ENCODE measurements around the gene ABHD13. TPM values are rescaled to one million over a fixed set of nuclear protein-coding genes. Genes with fewer than 3 reads are reported as not detected.

ABHD13 gene
- total RNA-seq (2022), result 6.2 and 6.6 TPM in 2 replicates
- Bru-seq, nascent RNA, result percentile 88 among the genes with signal in this experiment
- BruChase-seq, experiment 1, labeled RNA remaining after a 6-hour chase, result percentile 91 among the genes with signal in this experiment
- BruChase-seq, experiment 2, labeled RNA remaining after a 2-hour chase, result percentile 95 among the genes with signal in this experiment
- long read RNA-seq, full-length matches to known transcripts, result 34 of 36 reads
- long read RNA-seq, partial matches to known transcripts, result 0 of 36 reads
- long read RNA-seq, other reads (novel, unspliced or antisense), result 2 of 36 reads

DNA sequence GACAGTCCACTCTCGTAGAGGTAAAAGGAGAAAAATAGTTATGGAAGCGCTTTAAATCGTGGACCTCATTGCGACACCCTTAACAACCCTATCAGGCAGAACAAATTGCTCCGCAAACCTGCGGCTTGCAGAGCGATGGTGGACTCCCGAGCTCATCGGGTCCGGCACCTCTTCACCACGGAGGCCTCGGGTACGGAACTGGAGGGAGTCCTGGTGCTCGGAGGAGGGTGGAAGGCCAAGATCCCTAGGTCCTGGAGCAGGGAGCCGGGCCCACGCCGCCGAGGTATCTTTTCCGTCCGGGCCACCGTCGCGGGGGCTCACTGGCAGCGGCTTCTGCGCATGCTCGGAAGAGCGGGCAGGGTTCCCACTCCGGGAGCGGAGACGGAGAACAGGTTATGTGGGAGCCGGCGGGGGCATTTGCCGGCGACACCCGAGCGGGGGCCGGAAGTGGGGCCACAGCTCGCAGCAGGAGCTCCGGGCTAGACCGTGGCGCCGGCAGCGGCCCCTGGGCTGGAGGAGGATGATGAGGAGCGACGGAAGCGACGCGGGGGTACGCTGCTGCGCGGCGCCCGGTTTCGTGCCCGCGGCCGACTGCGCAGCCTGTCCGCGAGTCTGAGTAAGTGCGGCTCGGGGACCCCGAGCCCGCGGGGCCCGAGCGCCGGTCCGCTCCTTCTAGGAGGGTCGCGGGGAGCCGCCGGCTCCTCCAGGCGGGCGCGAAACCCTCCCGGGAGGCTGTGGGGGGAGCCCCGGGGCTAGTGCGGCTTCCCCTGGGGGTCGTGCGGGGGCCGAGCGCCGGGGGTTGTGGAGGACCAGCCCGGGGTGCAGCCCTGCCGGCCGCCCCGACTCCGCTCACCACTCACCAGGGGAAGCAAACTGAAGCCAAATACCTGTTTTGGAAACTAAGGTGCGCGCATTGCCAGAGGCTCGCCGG, at the start of gene ABHD13:
Gene ABHD13, plus strand, starts transcription at position 349 of the 931 bp plus-strand sequence. CDS start 10,827 bp downstream, outside the sequence.
- intact Hi-C loops (cut with micrococcal nuclease), result no loop called here
- peaks cover 21% of the 10 kb centered on the region for H3K4me1 Mint-ChIP-seq (ENCODE audit: insufficient read depth, unreplicated experiment)
- TF ChIP-seq, protein P1, sequence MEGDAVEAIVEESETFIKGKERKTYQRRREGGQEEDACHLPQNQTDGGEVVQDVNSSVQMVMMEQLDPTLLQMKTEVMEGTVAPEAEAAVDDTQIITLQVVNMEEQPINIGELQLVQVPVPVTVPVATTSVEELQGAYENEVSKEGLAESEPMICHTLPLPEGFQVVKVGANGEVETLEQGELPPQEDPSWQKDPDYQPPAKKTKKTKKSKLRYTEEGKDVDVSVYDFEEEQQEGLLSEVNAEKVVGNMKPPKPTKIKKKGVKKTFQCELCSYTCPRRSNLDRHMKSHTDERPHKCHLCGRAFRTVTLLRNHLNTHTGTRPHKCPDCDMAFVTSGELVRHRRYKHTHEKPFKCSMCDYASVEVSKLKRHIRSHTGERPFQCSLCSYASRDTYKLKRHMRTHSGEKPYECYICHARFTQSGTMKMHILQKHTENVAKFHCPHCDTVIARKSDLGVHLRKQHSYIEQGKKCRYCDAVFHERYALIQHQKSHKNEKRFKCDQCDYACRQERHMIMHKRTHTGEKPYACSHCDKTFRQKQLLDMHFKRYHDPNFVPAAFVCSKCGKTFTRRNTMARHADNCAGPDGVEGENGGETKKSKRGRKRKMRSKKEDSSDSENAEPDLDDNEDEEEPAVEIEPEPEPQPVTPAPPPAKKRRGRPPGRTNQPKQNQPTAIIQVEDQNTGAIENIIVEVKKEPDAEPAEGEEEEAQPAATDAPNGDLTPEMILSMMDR (IDR thresholded peaks at IDR 0.05; ENCODE audit: unreplicated experiment), result no peak
- no TSS peak for BruUV-seq (replicated peaks)
- H3K9me3 Mint-ChIP-seq (ENCODE audit: unreplicated experiment), result no peaks in the 10 kb centered on the region
- ChIA-PET POLR2A (interaction anchor here (0.6 to 1.1 kb wide), 7 partner anchors 9 to 564 kb away, joined by 3 to 4 read pairs (median 3); partner anchors contain the start of gene TNFSF13B), CTCF (interaction anchor here (1.4 to 2.4 kb wide), 2 partner anchors 9 to 62 kb away, joined by 4 to 5 read pairs; no protein-coding TSS in a partner anchor)
- DNase-seq (ENCODE audit: unreplicated experiment), result peak; percentile 93
- H3K27me3 Mint-ChIP-seq (ENCODE audit: insufficient read depth, unreplicated experiment), result no peaks in the 10 kb centered on the region
- peak within 1 kb of the TSS; percentile 97 for H3K4me3 Mint-ChIP-seq (ENCODE audit: unreplicated experiment)
- no peaks in the 10 kb centered on the region for H3K36me3 Mint-ChIP-seq (ENCODE audit: insufficient read depth, unreplicated experiment)
- peak within 1 kb of the TSS; percentile 99 for H3K27ac Mint-ChIP-seq (ENCODE audit: low read depth, unreplicated experiment)

DNA sequence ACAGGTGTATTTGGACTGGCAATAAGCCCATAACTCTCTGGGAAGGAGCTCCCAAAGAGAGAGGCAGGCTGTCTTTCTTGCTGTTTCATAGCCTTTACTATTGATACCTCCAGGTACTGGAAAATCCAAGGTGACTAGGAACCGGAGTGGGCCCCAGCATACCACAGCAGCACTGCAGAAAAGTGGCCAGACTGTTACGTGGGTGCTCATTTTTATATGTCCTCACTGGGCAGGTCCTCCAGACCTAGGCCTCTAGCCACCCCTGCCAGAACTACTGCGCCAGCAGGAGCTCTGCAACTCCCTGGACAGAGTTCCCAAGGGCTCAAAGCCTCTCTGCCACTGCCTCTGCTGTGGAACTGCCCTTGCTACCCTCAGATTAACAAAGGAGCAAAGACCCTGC, 49.3 kb upstream of the ABHD13 start:
- BruUV-seq (replicated peaks), result no TSS peak
- Mint-ChIP-seq H3K9me3 (ENCODE audit: unreplicated experiment) (peaks cover 22% of the 10 kb centered on the region), H3K4me3 (ENCODE audit: unreplicated experiment) (no peak overlapping the region), H3K27ac (ENCODE audit: low read depth, unreplicated experiment) (no peak overlapping the region), H3K4me1 (ENCODE audit: insufficient read depth, unreplicated experiment) (no peaks in the 10 kb centered on the region), H3K36me3 (ENCODE audit: insufficient read depth, unreplicated experiment) (no peaks in the 10 kb centered on the region), H3K27me3 (ENCODE audit: insufficient read depth, unreplicated experiment) (no peaks in the 10 kb centered on the region)
- TF ChIP-seq, protein P1 (IDR thresholded peaks at IDR 0.05; ENCODE audit: unreplicated experiment), result no peak
- DNase-seq (ENCODE audit: unreplicated experiment), result no peak
- POLR2A ChIA-PET, result no interaction called here
- CTCF ChIA-PET, result interaction anchor here (0.7 to 2.7 kb wide), 4 partner anchors 9 to 963 kb away, joined by 3 to 18 read pairs (median 4); no protein-coding TSS in a partner anchor
- intact Hi-C loops (cut with micrococcal nuclease), result no loop called here

DNA sequence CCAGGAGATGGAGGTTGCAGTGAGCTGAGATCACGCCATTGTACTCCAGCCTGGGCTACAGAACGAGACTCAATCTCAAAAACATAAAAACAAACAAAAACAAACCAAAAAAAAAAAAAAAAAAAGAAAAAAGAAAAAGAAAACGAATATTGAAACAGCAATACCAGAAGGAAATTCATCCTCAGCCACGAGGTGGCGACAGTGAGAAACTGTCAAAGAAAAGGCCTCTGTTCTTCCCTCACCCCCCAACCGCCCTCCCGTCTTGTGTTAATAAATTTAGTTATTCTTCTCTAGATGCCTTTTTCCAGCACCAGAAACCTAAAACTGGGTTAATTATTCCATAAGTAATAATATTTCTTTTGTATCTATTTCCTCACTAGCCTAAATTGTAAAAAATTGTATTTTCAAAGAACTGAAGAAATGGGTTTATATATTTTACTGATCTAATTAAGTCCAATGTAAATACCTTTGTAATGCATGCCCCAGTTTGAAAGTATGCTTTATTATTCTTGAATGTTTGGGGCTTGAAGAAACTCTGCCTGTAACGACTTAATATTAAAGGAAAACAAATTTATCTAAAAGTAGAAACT, 41.4 kb upstream of the ABHD13 start:
- no peak overlapping the region for H3K27ac Mint-ChIP-seq (ENCODE audit: low read depth, unreplicated experiment)
- ChIA-PET POLR2A (no interaction called here), CTCF (interaction anchor here (0.6 to 1.5 kb wide), 6 partner anchors 54 to 930 kb away, joined by 3 to 5 read pairs (median 3); no protein-coding TSS in a partner anchor)
- TF ChIP-seq, protein P1 (IDR thresholded peaks at IDR 0.05; ENCODE audit: unreplicated experiment), result peak; percentile 33
- H3K4me3 Mint-ChIP-seq (ENCODE audit: unreplicated experiment), result no peak overlapping the region
- no peaks in the 10 kb centered on the region for H3K4me1 Mint-ChIP-seq (ENCODE audit: insufficient read depth, unreplicated experiment)
- intact Hi-C loops (cut with micrococcal nuclease), result no loop called here
- H3K27me3 Mint-ChIP-seq (ENCODE audit: insufficient read depth, unreplicated experiment), result no peaks in the 10 kb centered on the region
- peaks cover 3% of the 10 kb centered on the region for H3K9me3 Mint-ChIP-seq (ENCODE audit: unreplicated experiment)
- peak; percentile 40 for DNase-seq (ENCODE audit: unreplicated experiment)
- no TSS peak for BruUV-seq (replicated peaks)
- H3K36me3 Mint-ChIP-seq (ENCODE audit: insufficient read depth, unreplicated experiment), result no peaks in the 10 kb centered on the region
